GM12872 (cell line): ENCODE data around the gene PTGES3L.

Source experiments
- TF ChIP-seq, protein P1 (sequence below): IDR thresholded peaks from 3 replicates; pipeline ENCODE4 v1.5.1; 2011; ENCODE audit warnings: low read depth, mild to moderate bottlenecking, low read length, moderate library complexity; ENCODE audit not compliant: insufficient read depth

The PTGES3L gene

GRCh38 chr17:42992872-42993271 lies 13.0 kb upstream of the PTGES3L start:
- TF ChIP-seq, protein P1, sequence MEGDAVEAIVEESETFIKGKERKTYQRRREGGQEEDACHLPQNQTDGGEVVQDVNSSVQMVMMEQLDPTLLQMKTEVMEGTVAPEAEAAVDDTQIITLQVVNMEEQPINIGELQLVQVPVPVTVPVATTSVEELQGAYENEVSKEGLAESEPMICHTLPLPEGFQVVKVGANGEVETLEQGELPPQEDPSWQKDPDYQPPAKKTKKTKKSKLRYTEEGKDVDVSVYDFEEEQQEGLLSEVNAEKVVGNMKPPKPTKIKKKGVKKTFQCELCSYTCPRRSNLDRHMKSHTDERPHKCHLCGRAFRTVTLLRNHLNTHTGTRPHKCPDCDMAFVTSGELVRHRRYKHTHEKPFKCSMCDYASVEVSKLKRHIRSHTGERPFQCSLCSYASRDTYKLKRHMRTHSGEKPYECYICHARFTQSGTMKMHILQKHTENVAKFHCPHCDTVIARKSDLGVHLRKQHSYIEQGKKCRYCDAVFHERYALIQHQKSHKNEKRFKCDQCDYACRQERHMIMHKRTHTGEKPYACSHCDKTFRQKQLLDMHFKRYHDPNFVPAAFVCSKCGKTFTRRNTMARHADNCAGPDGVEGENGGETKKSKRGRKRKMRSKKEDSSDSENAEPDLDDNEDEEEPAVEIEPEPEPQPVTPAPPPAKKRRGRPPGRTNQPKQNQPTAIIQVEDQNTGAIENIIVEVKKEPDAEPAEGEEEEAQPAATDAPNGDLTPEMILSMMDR: no peak

DNA sequence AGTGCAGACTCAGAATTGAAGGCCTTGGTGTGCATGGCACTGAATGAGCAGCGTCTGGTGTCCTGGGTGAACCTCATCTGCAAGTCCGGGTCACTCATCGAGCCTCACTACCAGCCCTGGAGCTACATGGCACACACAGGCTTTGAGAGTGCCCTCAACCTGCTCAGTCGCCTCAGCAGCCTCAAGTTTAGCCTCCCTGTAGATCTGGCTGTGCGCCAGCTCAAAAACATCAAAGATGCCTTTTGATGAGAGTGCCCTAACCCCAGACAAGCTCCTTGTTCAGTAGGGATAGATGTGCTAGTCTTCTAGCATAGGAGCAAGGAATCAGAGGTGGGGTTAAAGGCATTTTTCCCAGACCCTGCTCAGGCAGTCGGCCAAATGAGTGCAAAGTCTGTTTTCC lies 11.6 kb upstream of the PTGES3L start:
- TF ChIP-seq, protein P1: no peak

DNA sequence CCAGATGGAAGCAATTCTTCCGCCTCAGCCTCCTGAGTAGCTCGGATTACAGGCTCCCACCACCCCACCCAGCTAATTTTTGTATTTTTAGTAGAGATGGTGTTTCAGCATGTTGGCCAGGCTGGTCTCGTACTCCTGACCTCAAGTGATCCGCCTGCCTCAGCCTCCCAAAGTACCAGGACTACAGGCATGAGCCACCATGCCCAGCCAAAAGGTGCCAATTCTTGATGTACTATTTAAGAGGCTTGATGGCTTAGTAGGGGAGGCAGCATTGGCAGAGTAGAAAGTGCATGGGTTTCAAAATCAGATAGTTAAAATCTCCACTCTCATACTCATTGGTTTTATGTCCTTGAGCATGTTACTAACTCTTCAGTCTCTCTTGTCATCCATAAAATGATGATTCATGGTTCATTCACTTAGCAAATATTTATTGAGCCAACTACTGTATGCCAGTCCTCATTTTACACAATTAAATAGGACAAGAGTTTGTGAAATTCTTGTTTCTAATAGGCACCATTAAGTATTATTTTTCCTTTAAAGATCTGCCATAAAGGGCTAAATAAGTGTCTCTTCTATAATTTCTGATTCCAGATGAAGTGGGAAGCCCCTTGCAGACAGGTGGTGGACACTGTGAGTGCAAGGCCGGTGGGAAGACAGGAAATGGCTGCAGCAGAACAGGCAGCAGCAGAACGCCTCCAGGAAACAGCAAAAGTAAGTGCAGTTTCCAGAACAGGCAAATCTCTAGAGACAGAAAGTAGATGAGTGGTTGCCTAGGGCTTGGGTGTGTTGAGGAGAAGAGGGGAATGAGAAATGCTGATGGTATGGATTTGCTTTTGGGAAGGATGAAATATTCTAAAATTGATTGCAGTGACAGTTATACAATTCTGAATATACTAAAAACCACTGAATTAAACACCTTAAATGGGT lies 10.1 kb upstream of the PTGES3L start:
- TF ChIP-seq, protein P1: no peak

GRCh38 chr17:42989141-42989540 lies 9.3 kb upstream of the PTGES3L start:
- TF ChIP-seq, protein P1: no peak

DNA sequence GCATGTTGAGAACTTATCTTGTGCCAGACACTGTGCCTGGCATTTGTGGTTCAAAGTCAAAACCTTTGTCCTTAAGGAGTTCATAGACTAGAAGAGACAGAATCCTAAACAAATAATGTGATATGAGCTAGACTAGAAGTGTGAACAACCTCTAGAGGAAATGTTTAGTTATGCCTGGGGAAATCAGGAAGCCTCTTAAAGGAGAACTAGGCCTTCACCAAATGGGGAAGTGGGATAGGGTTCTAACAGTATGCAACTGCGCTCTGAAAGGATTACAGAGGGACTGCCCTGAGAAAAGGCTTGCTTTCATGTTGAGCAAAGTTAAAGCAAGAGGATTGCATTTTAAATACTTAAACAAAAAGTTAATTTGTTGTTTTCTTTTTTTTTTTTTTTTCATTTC lies 5.3 kb upstream of the PTGES3L start:
- TF ChIP-seq, protein P1: no peak

GRCh38 chr17:42982266-42982665 lies 2.4 kb upstream of the PTGES3L start:
- TF ChIP-seq, protein P1: no peak

DNA sequence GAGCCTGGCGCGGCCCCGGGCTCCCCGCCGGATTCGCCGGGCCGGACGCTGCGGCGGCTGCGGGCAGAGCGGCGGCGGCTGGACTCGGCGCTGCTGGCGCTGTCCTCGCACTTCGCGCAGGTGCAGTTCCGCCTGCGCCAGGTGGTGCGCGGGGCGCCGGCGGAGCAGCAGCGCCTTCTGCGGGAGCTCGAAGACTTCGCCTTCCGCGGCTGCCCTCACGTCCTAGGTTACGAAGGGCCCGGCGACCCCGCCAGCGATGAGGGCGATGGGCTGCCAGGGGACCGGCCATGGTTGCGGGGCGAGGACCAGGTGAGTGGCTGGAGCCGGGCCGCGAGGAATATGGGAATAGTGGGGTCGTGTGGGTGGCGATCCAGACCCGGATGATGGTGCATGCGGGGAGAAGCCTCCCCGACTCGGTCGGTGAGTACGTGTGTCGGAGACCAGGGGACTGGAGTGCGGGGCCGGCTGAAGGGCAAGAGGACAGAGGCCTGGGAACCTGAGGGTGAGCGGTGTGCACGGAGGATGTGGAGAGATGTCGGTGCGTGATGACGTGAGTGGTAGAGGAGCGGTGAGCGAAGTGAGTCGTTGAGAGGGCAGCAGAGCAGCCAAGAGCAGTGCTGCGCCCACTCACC lies 1.0 kb upstream of the PTGES3L start:
- TF ChIP-seq, protein P1: peak; percentile 27; the same call in 2 of the 3 replicates
